RPMI8226 (cell line): ENCODE measurements around the gene CYP2D6.
"Not testable (repeated sequence)": the region's sequence is repeated elsewhere in the genome, so short reads cannot be mapped to it uniquely, and the experiment has no call there.

ENCODE experiments used
- DNase-seq: peaks from one replicate; pipeline ENCODE4 v3.0.0-alpha.2; 2015

Gene CYP2D6

GRCh38 chr22:42130639-42131431 is at the start of gene CYP2D6:
TSS of gene CYP2D6 (minus strand) at chr22:42130810. CDS start at chr22:42130791, 19 bp downstream.
- not testable (repeated sequence) for DNase-seq

GRCh38 chr22:42179616-42180015 is 49.0 kb upstream of the CYP2D6 start:
- no peak for DNase-seq

- no peak for DNase-seq
These were observed 48.4 kb upstream of the CYP2D6 start for GRCh38 chr22:42178910-42179519.

GRCh38 chr22:42177891-42178336 is 47.3 kb upstream of the CYP2D6 start:
- no peak for DNase-seq

- DNase-seq, result no peak
These were observed 45.8 kb upstream of the CYP2D6 start for GRCh38 chr22:42176255-42176915.

- DNase-seq, result peak; percentile 25
These were observed 43.5 kb upstream of the CYP2D6 start for GRCh38 chr22:42174062-42174461.

- no peak for DNase-seq
These were observed 42.7 kb upstream of the CYP2D6 start for GRCh38 chr22:42173183-42173926.

GRCh38 chr22:42172773-42173172 is 42.2 kb upstream of the CYP2D6 start:
- DNase-seq, result no peak

GRCh38 chr22:42171946-42172719 is 41.5 kb upstream of the CYP2D6 start:
- peak; percentile 35 for DNase-seq

GRCh38 chr22:42171417-42171816 is 40.8 kb upstream of the CYP2D6 start:
- DNase-seq, result no peak

GRCh38 chr22:42170946-42171345 is 40.3 kb upstream of the CYP2D6 start:
- no peak for DNase-seq

- peak; percentile 67 for DNase-seq
These were observed 38.5 kb upstream of the CYP2D6 start for GRCh38 chr22:42169055-42169469.

- DNase-seq, result no peak
These were observed 37.9 kb upstream of the CYP2D6 start for GRCh38 chr22:42168476-42168875.

- no peak for DNase-seq
These were observed 36.5 kb upstream of the CYP2D6 start for GRCh38 chr22:42167066-42167465.

- no peak for DNase-seq
These were observed 34.3 kb upstream of the CYP2D6 start for GRCh38 chr22:42164901-42165300.

- no peak for DNase-seq
These were observed 32.9 kb upstream of the CYP2D6 start for GRCh38 chr22:42163515-42163914.

GRCh38 chr22:42162728-42163489 is 32.3 kb upstream of the CYP2D6 start:
- no peak for DNase-seq

GRCh38 chr22:42160830-42161696 is 30.5 kb upstream of the CYP2D6 start:
- no peak for DNase-seq

GRCh38 chr22:42160251-42160650 is 29.6 kb upstream of the CYP2D6 start:
- DNase-seq, result no peak

- DNase-seq, result no peak
These were observed 28.0 kb upstream of the CYP2D6 start for GRCh38 chr22:42158456-42159132.
